A549 (cell line): ENCODE measurements around the gene RNF175. TPM values are rescaled to one million over a fixed set of nuclear protein-coding genes. Genes with fewer than 3 reads are reported as not detected.
A peak's percentile ranks its signal among the peaks of the same experiment; 100 is the strongest.

Source experiments
- ATAC-seq, 2 experiments: fragments of 200-7000 bp in 1 of 2; fragments of >200 bp in 1 of 2; cut with Nextera tagmentation in 1 of 2; cut with Tn5 transposase in 1 of 2; 3 replicates each; pipeline versions ENCODE4 v1.8.0 to v1.9.1; 2018 to 2020; ENCODE audit warnings: mild to moderate bottlenecking in 1 of 2, moderate library complexity in 1 of 2
- CTCF ChIA-PET: fragments of 300-600 bp; sonication (Branson Sonifier 250); formaldehyde crosslinking; extraction: SDS; loops from one replicate; lab custom pipeline; 2021; ENCODE audit warnings: antibody characterized with exemption, inconsistent platforms; lab: Yijun Ruan, JAX
- POLR2A ChIA-PET: fragments of 350-600 bp; formaldehyde crosslinking; extraction: SDS; loops from one replicate; lab custom pipeline; 2021; ENCODE audit warnings: antibody characterized with exemption, inconsistent platforms; lab: Yijun Ruan, JAX
- DNase-seq, 2 experiments: peaks; one replicate each; pipeline versions ENCODE4 v3.0.0 to v3.0.0-alpha.2; 2011 to 2016; ENCODE audit warnings: low read depth in 1 of 2, low spot score in 1 of 2
- FAIRE-seq: peaks from 2 replicates; lab custom pipeline; 2011; peaks lifted over from hg19 to GRCh38; lab: Jason Lieb, UNC
- H3K27ac ChIP-seq, 2 experiments: fragments of >200 bp; sonication (Bioruptor Twin); formaldehyde crosslinking; 3 replicates each; pipeline ENCODE4 v1.5.1; 2016 to 2017
- H3K4me1 ChIP-seq: fragments of >200 bp; sonication (Bioruptor Twin); formaldehyde crosslinking; 3 replicates; pipeline ENCODE4 v1.6.1; 2016
- H3K4me2 ChIP-seq: fragments of >200 bp; sonication (Bioruptor Twin); formaldehyde crosslinking; 3 replicates; pipeline ENCODE4 v1.6.1; 2016
- H3K4me3 ChIP-seq: fragments of >200 bp; sonication (Bioruptor Twin); formaldehyde crosslinking; 3 replicates; pipeline ENCODE4 v1.5.1; 2016
- H3K9me3 ChIP-seq: fragments of >200 bp; sonication (Bioruptor Twin); formaldehyde crosslinking; 3 replicates; pipeline ENCODE4 v1.6.1; 2016
- ATOH8 ChIP-seq: fragments of 250-450 bp; sonication (Bioruptor Pico); IDR thresholded peaks from 2 replicates; pipeline ENCODE4 v1.5.0; 2020; ENCODE audit warnings: low read depth, mild to moderate bottlenecking, moderate library complexity
- BCL3 ChIP-seq: fragments of >200 bp; sonication (Bioruptor Twin); formaldehyde crosslinking; IDR thresholded peaks from 3 replicates; pipeline ENCODE4 v1.6.1; 2016
- CEBPB ChIP-seq, 2 experiments: fragments of >200 bp in 1 of 2; sonication (Bioruptor Twin) in 1 of 2; formaldehyde crosslinking in 1 of 2; IDR thresholded peaks; 2 replicates each; pipeline ENCODE4 v1.6.1; 2012 to 2016
- CTCF ChIP-seq: fragments of >200 bp; sonication (Bioruptor Twin); formaldehyde crosslinking; IDR thresholded peaks from 3 replicates; pipeline ENCODE4 v1.5.1; 2016
- ELK1 ChIP-seq: fragments of 150-350 bp; IDR thresholded peaks from 2 replicates; pipeline ENCODE4 v1.6.1; 2014; ENCODE audit warnings: low read depth, mild to moderate bottlenecking, low read length
- HES2 ChIP-seq: fragments of >200 bp; sonication (Bioruptor Twin); formaldehyde crosslinking; IDR thresholded peaks from 2 replicates; pipeline ENCODE4 v1.6.1; 2016
- HEYL ChIP-seq: fragments of 250-450 bp; sonication (Bioruptor Pico); IDR thresholded peaks from 2 replicates; pipeline ENCODE4 v1.8.0; 2021; ENCODE audit warnings: mild to moderate bottlenecking, moderate library complexity
- JUN ChIP-seq, 2 experiments: fragments of >200 bp; sonication (Bioruptor Twin); formaldehyde crosslinking; IDR thresholded peaks; 2 replicates in 1 of 2; 3 replicates in 1 of 2; pipeline ENCODE4 v1.6.1; 2016 to 2017
- KDM1A ChIP-seq: fragments of 200-600 bp; sonication (generic); IDR thresholded peaks from 2 replicates; pipeline ENCODE4 v1.6.1; 2016; ENCODE audit warnings: low read depth, mild to moderate bottlenecking
- KDM5A ChIP-seq: fragments of 200-600 bp; sonication (generic); IDR thresholded peaks from 2 replicates; pipeline ENCODE4 v1.6.1; 2016; ENCODE audit warnings: antibody characterized with exemption, mild to moderate bottlenecking
- POLR2AphosphoS2 ChIP-seq: conservative IDR thresholded peaks from 2 replicates; pipeline ENCODE4 v1.6.1; 2012; ENCODE audit warnings: low read length, improper control_type of control experiment, inconsistent platforms
- RAD21 ChIP-seq, 2 experiments: fragments of >200 bp in 1 of 2; sonication (Bioruptor Twin) in 1 of 2; formaldehyde crosslinking in 1 of 2; IDR thresholded peaks in 1 of 2; conservative IDR thresholded peaks in 1 of 2; 2 replicates in 1 of 2; 3 replicates in 1 of 2; pipeline ENCODE4 v1.6.1; 2012 to 2018; ENCODE audit warnings: inconsistent platforms in 1 of 2
- RARB ChIP-seq: fragments of 250-450 bp; sonication (Bioruptor Pico); IDR thresholded peaks from 2 replicates; pipeline ENCODE4 v1.8.0; 2021; ENCODE audit warnings: mild to moderate bottlenecking, moderate library complexity
- RNF2 ChIP-seq: fragments of 200-600 bp; sonication (generic); IDR thresholded peaks from 2 replicates; pipeline ENCODE4 v1.6.1; 2016; ENCODE audit warnings: low read depth, mild to moderate bottlenecking, antibody characterized with exemption, moderate library complexity, borderline replicate concordance
- TFCP2L1 ChIP-seq: fragments of 250-450 bp; sonication (Bioruptor Pico); IDR thresholded peaks from 2 replicates; pipeline ENCODE4 v1.5.0; 2021; ENCODE audit warnings: mild to moderate bottlenecking
- WGBS: methylation state at CpG from one replicate; pipeline ENCODE4 v1.1.6; 2017; ENCODE audit errors: missing lambda C conversion rate; 5-methylcytosine and 5-hydroxymethylcytosine counted together
- polyA plus RNA-seq, 4 experiments: library from polyadenylated mRNA; depleted of rRNA in 3 of 4; stranded (reverse); fragments of >200 nt; fragmentation: RNase III in 1 of 4; extraction: RNeasy Plus Mini Kit Qiagen cat#74134 plus additional on column Dnase treatment in 1 of 4; gene quantifications; 2 replicates in 3 of 4; 3 replicates in 1 of 4; pipeline ENCODE4 v1.2.3, GENCODE V29; 2011 to 2017

The RNF175 gene
- polyA plus RNA-seq, 2 of the 4 experiments (the other 2 are of a cell fraction), result not detected

- H3K4me1 ChIP-seq, result no peaks in the 10 kb centered on the region
- WGBS, result 59% methylated on average over 28 of the region's 28 CpGs
- H3K4me3 ChIP-seq, result no peak overlapping the region
- TF ChIP-seq KDM5A, result no peak
- TF ChIP-seq RNF2, result peak; percentile 79
- ChIA-PET POLR2A (no interaction called here), CTCF (no interaction called here)
- no peak overlapping the region for H3K4me2 ChIP-seq
- no peaks in the 10 kb centered on the region for H3K9me3 ChIP-seq
- DNase-seq (no peak), ATAC-seq (no peak), FAIRE-seq (no peak)
- no peak overlapping the region for H3K27ac ChIP-seq
Measured at GRCh38 chr4:153789741-153790499, 30.1 kb upstream of the RNF175 start.

- ChIA-PET CTCF (no interaction called here), POLR2A (no interaction called here)
- 59% methylated on average over 13 of the region's 72 CpGs for WGBS
- DNase-seq, result no peak
- TF ChIP-seq JUN (IDR thresholded peaks at IDR 0.05) (no peak), CTCF (no peak), CEBPB (IDR thresholded peaks at IDR 0.05) (no peak)
- Histone ChIP-seq H3K9me3 (no peaks in the 10 kb centered on the region), H3K27ac (no peak within 1 kb of the TSS), H3K4me1 (no peaks in the 10 kb centered on the region), H3K4me3 (no peak within 1 kb of the TSS), H3K4me2 (peak within 1 kb of the TSS; percentile 47; the same call in 2 of the 3 replicates)
- no peak for FAIRE-seq
- ATAC-seq, result peak in 1 of 2 experiments; percentile 19; a peak in 2 of 6 replicates
Measured at GRCh38 chr4:153788413-153789276, 28.8 kb upstream of the RNF175 start, which contains the start of gene SFRP2. SFRP2 (minus strand) TSS chr4:153789083; CDS start chr4:153788835, 248 bp downstream.

GRCh38 chr4:153788051-153788412 is 28.2 kb upstream of the RNF175 start:
- Histone ChIP-seq H3K27ac (no peak overlapping the region), H3K9me3 (no peaks in the 10 kb centered on the region), H3K4me1 (no peaks in the 10 kb centered on the region), H3K4me2 (no peak overlapping the region), H3K4me3 (no peak overlapping the region)
- FAIRE-seq (no peak), ATAC-seq (no peak), DNase-seq (no peak)
- 27% methylated on average over 11 of the region's 15 CpGs for WGBS
- POLR2A ChIA-PET, result no interaction called here
- TF ChIP-seq HES2 (no peak), BCL3 (no peak), TFCP2L1 (no peak), ELK1 (no peak), RAD21 (conservative IDR thresholded peaks at IDR 0.05 in 1 of 2, IDR thresholded peaks at IDR 0.05 in 1 of 2) (no peak), ATOH8 (no peak), KDM1A (no peak), RARB (CRISPR knock-in tag) (no peak), RNF2 (no peak), HEYL (CRISPR knock-in tag) (no peak), POLR2AphosphoS2 (no peak)
- CTCF ChIA-PET, result no interaction called here
